ENCODE data around the gene LRRC27.

GRCh38 chr10:132373241-132373955 is 41.4 kb downstream of the LRRC27 start:
- TF ChIP-seq, protein P1, sequence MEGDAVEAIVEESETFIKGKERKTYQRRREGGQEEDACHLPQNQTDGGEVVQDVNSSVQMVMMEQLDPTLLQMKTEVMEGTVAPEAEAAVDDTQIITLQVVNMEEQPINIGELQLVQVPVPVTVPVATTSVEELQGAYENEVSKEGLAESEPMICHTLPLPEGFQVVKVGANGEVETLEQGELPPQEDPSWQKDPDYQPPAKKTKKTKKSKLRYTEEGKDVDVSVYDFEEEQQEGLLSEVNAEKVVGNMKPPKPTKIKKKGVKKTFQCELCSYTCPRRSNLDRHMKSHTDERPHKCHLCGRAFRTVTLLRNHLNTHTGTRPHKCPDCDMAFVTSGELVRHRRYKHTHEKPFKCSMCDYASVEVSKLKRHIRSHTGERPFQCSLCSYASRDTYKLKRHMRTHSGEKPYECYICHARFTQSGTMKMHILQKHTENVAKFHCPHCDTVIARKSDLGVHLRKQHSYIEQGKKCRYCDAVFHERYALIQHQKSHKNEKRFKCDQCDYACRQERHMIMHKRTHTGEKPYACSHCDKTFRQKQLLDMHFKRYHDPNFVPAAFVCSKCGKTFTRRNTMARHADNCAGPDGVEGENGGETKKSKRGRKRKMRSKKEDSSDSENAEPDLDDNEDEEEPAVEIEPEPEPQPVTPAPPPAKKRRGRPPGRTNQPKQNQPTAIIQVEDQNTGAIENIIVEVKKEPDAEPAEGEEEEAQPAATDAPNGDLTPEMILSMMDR (IDR thresholded peaks at IDR 0.05), result no peak
- TF ChIP-seq EP300 (IDR thresholded peaks at IDR 0.05) (no peak), POLR2A (IDR thresholded peaks at IDR 0.05) (no peak), POLR2AphosphoS5 (IDR thresholded peaks at IDR 0.05) (no peak)
